DND-41 (cell line): ENCODE measurements around the gene MAMDC2.

ENCODE experiments used
- ATAC-seq: fragments of 200-7000 bp; cut with Tn5 transposase; 3 replicates; pipeline ENCODE4 v1.9.1; 2021; ENCODE audit warnings: low read depth; ENCODE audit not compliant: insufficient read depth
- DNase-seq: peaks from one replicate; pipeline ENCODE4 v3.0.0-alpha.2; 2020
- H2AFZ ChIP-seq: 2 replicates; pipeline ENCODE4 v1.6.0; 2012; ENCODE audit warnings: low read depth, low read length
- H3K27ac ChIP-seq: 2 replicates; pipeline ENCODE4 v1.5.1; 2012; ENCODE audit warnings: low read length, inconsistent platforms
- H3K27me3 ChIP-seq: fragments of 200-600 bp; sonication (generic); 2 replicates; pipeline ENCODE4 v1.6.0; 2012; ENCODE audit warnings: low read length, mild to moderate bottlenecking, inconsistent platforms; ENCODE audit not compliant: insufficient read depth, poor library complexity
- H3K36me3 ChIP-seq: 2 replicates; pipeline ENCODE4 v1.5.1; 2012; ENCODE audit warnings: low read length, inconsistent platforms; ENCODE audit not compliant: insufficient read depth
- H3K4me1 ChIP-seq: 2 replicates; pipeline ENCODE4 v1.5.1; 2012; ENCODE audit warnings: mild to moderate bottlenecking, low read length; ENCODE audit not compliant: insufficient read depth
- H3K4me2 ChIP-seq: 2 replicates; pipeline ENCODE4 v1.6.0; 2012; ENCODE audit warnings: mild to moderate bottlenecking, moderate library complexity, low read length, inconsistent platforms; ENCODE audit not compliant: insufficient read depth
- H3K4me3 ChIP-seq, 2 experiments: fragments of 200-600 bp in 1 of 2; shearing (Covaris generic) in 1 of 2; 2 replicates each; pipeline ENCODE4 v1.5.1; 2012 to 2016; ENCODE audit warnings: inconsistent platforms in 2 of 2, low read length in 2 of 2, mild to moderate bottlenecking in 2 of 2, low read depth in 1 of 2, moderate library complexity in 1 of 2
- H3K79me2 ChIP-seq: 2 replicates; pipeline ENCODE4 v1.6.0; 2012; ENCODE audit warnings: low read length, inconsistent platforms; ENCODE audit not compliant: insufficient read depth
- H3K9ac ChIP-seq: 2 replicates; pipeline ENCODE4 v1.6.0; 2012; ENCODE audit warnings: low read depth, mild to moderate bottlenecking, inconsistent platforms, low read length, moderate library complexity
- H3K9me3 ChIP-seq: 2 replicates; pipeline ENCODE4 v1.5.1; 2012; ENCODE audit warnings: low read length, moderate library complexity, mild to moderate bottlenecking, inconsistent platforms; ENCODE audit not compliant: insufficient read depth, severe bottlenecking
- H4K20me1 ChIP-seq: 2 replicates; pipeline ENCODE4 v1.6.0; 2012; ENCODE audit warnings: low read length; ENCODE audit not compliant: insufficient read depth
- CTCF ChIP-seq: IDR thresholded peaks from 2 replicates; pipeline ENCODE4 v1.5.1; 2012; ENCODE audit warnings: borderline replicate concordance, low read length, moderate library complexity, mild to moderate bottlenecking; ENCODE audit not compliant: poor library complexity, severe bottlenecking; ENCODE audit errors: extremely low read depth
- EZH2 ChIP-seq: IDR thresholded peaks from 3 replicates; pipeline ENCODE4 v1.6.1; 2012; ENCODE audit warnings: borderline replicate concordance, low read depth, mild to moderate bottlenecking, moderate library complexity, low read length, inconsistent platforms; ENCODE audit not compliant: severe bottlenecking

The MAMDC2 gene

GRCh38 chr9:70020991-70021571 lies 22.6 kb upstream of the MAMDC2 start:
- DNase-seq (no peak), ATAC-seq (no peak)
- no peaks in the 10 kb centered on the region for H3K36me3 ChIP-seq
- no peak overlapping the region for H3K9ac ChIP-seq
- H3K27me3 ChIP-seq: no peaks in the 10 kb centered on the region
- H3K79me2 ChIP-seq: no peaks in the 10 kb centered on the region
- no peaks in the 10 kb centered on the region for H3K9me3 ChIP-seq
- H3K27ac ChIP-seq: no peak overlapping the region
- H3K4me1 ChIP-seq: no peaks in the 10 kb centered on the region
- H3K4me3 ChIP-seq: no peak overlapping the region
- no peak overlapping the region for H2AFZ ChIP-seq
- H3K4me2 ChIP-seq: no peak overlapping the region
- TF ChIP-seq EZH2 (no peak), CTCF (no peak)
- no peaks in the 10 kb centered on the region for H4K20me1 ChIP-seq

GRCh38 chr9:70028287-70028686 lies 15.4 kb upstream of the MAMDC2 start:
- Histone ChIP-seq H3K9ac (no peak overlapping the region), H4K20me1 (no peaks in the 10 kb centered on the region), H3K4me2 (no peak overlapping the region), H2AFZ (no peak overlapping the region), H3K79me2 (no peaks in the 10 kb centered on the region), H3K4me1 (no peaks in the 10 kb centered on the region), H3K36me3 (no peaks in the 10 kb centered on the region), H3K27me3 (no peaks in the 10 kb centered on the region), H3K9me3 (no peaks in the 10 kb centered on the region), H3K27ac (no peak overlapping the region), H3K4me3 (no peak overlapping the region)
- ATAC-seq (no peak), DNase-seq (no peak)
- TF ChIP-seq CTCF (no peak), EZH2 (no peak)

- Histone ChIP-seq H3K4me2 (no peak overlapping the region), H4K20me1 (no peaks in the 10 kb centered on the region), H3K9me3 (no peaks in the 10 kb centered on the region), H3K4me3 (no peak overlapping the region), H3K36me3 (no peaks in the 10 kb centered on the region), H3K27me3 (no peaks in the 10 kb centered on the region), H2AFZ (no peak overlapping the region), H3K9ac (no peak overlapping the region), H3K79me2 (no peaks in the 10 kb centered on the region), H3K4me1 (no peaks in the 10 kb centered on the region), H3K27ac (no peak overlapping the region)
- no peak for TF ChIP-seq CTCF
- no peak for TF ChIP-seq EZH2
- DNase-seq (no peak), ATAC-seq (no peak)
Measured at GRCh38 chr9:70030156-70030555, 13.5 kb upstream of the MAMDC2 start.

- Histone ChIP-seq H3K4me1 (no peaks in the 10 kb centered on the region), H3K27ac (no peak overlapping the region), H2AFZ (no peak overlapping the region), H3K9me3 (no peaks in the 10 kb centered on the region), H3K9ac (no peak overlapping the region), H3K27me3 (no peaks in the 10 kb centered on the region), H3K4me2 (no peak overlapping the region), H3K79me2 (no peaks in the 10 kb centered on the region), H3K36me3 (no peaks in the 10 kb centered on the region), H3K4me3 (no peak overlapping the region), H4K20me1 (no peaks in the 10 kb centered on the region)
- TF ChIP-seq EZH2: no peak
- TF ChIP-seq CTCF: no peak
- ATAC-seq (no peak), DNase-seq (no peak)
Measured at GRCh38 chr9:70031141-70031545, 12.5 kb upstream of the MAMDC2 start.
